Activated naive CD4-positive, alpha-beta T cell treated with anti-CD3 and anti-CD28 coated beads, Interleukin-2, amount 10 ng/mL, durations not matched to agents 7 days and 5 days (primary cell): Measurements from ENCODE around the gene BEGAIN.

ENCODE experiments used
- CTCF ChIA-PET: fragments of 350-600 bp; sonication (Branson Sonifier 250); formaldehyde crosslinking; loops from one replicate; lab custom pipeline; 2021; ENCODE audit warnings: antibody characterized with exemption; lab: Charles Lee
- DNase-seq: peaks from one replicate; pipeline ENCODE4 v3.0.0-alpha.2; 2020
- H3K27ac Mint-ChIP-seq: one replicate; pipeline ENCODE4 v1.8.0; 2021; ENCODE audit warnings: mild to moderate bottlenecking, moderate library complexity, mixed read lengths
- H3K27me3 Mint-ChIP-seq: one replicate; pipeline ENCODE4 v1.8.0; 2021; ENCODE audit warnings: mild to moderate bottlenecking, mixed read lengths
- H3K36me3 Mint-ChIP-seq: one replicate; pipeline ENCODE4 v1.8.0; 2021; ENCODE audit warnings: mixed read lengths
- H3K4me1 Mint-ChIP-seq: one replicate; pipeline ENCODE4 v1.8.0; 2021; ENCODE audit warnings: mixed read lengths
- H3K4me3 Mint-ChIP-seq: one replicate; pipeline ENCODE4 v1.8.0; 2021; ENCODE audit warnings: mild to moderate bottlenecking, moderate library complexity, mixed read lengths
- H3K9me3 Mint-ChIP-seq: one replicate; pipeline ENCODE4 v1.8.0; 2021; ENCODE audit warnings: mixed read lengths

Gene BEGAIN

DNA sequence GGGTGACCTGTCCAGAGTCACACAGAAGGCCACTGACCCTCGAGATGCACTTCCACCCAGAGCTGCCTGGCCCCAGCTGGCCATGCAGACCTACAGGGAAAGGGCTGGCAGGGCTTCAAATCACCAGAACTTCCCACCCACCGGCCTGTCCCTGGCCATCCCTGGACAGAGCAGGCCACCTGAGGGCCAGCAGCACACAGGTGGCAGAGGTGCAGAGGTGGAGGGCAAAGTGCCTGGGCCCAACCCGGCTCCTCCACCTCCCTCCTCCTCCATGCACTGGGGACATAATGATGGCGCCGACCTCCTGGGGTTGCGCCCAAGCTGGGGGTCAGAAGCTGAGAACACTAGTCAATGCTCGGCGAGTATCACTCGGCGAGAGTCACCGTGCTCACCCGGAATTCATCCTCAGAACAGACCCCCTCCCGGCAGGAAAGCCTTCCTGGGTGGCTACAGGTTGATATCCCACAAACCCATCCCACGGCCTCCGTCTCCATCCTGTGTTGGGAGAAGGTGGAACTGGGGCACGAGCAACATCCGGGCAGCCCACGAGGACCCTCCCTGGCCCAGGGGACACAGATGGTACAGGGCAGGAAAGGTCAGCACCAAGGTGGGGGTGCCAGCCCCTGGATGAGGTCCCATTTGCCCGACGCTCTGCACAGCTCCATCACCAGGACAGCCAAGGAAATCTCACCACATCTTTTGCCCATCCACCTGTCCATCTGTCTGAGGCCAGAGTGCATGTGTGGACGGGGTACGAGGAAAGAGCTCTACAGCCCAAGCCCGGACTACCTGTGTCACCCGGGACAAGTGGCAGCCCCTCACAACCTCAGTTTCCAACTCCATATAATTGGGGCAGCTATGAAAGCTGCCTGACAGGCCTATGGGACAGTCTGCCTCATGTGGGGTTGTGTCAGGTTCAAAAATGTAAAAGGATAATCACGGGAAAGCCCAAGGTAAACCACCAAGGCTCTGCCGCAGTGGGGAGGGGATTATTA is 10.8 kb downstream of the BEGAIN start:
- CTCF ChIA-PET: no interaction called here
- no peak overlapping the region for H3K27ac Mint-ChIP-seq
- DNase-seq: no peak
- no peak overlapping the region for H3K4me3 Mint-ChIP-seq
- H3K27me3 Mint-ChIP-seq: peaks cover 23% of the 10 kb centered on the region
- H3K4me1 Mint-ChIP-seq: peaks cover 6% of the 10 kb centered on the region
- H3K9me3 Mint-ChIP-seq: no peaks in the 10 kb centered on the region
- no peaks in the 10 kb centered on the region for H3K36me3 Mint-ChIP-seq

GRCh38 chr14:100575266-100575995 is 11.8 kb downstream of the BEGAIN start:
- no peak overlapping the region for H3K4me3 Mint-ChIP-seq

DNA sequence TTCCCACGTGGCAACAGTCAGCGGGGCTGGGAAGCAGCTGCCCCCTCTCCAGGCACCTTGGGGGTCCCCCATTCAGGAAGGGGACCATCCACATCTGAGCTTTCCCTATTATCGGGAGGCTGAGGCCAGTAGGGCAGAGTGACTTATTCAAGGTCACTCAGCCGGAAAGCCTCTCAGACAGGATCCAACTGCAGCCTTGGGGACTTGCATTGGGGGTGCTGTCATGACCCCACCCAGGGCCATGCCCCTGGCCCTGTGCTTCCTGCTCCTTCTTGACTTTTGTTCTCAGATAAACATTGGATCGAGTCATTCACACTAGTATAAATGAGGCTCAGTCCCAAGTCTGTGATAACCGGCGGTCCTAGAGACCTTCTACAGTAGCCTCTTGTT is 12.6 kb downstream of the BEGAIN start:
- Mint-ChIP-seq H3K36me3 (no peaks in the 10 kb centered on the region), H3K9me3 (no peaks in the 10 kb centered on the region), H3K4me1 (peaks cover 6% of the 10 kb centered on the region), H3K27me3 (peaks cover 40% of the 10 kb centered on the region), H3K27ac (no peak overlapping the region), H3K4me3 (no peak overlapping the region)
- DNase-seq: no peak
- CTCF ChIA-PET: interaction anchor here (0.7 to 0.9 kb wide), 2 partner anchors 13 to 29 kb away, joined by 3 read pairs; no protein-coding TSS in a partner anchor

More at GRCh38 chr14:100575266-100575995, 11.8 kb downstream of the BEGAIN start:
- Mint-ChIP-seq H3K27ac (no peak overlapping the region), H3K36me3 (no peaks in the 10 kb centered on the region), H3K27me3 (peaks cover 32% of the 10 kb centered on the region), H3K9me3 (no peaks in the 10 kb centered on the region), H3K4me1 (peaks cover 6% of the 10 kb centered on the region)
- CTCF ChIA-PET: no interaction called here
- DNase-seq: no peak

DNA sequence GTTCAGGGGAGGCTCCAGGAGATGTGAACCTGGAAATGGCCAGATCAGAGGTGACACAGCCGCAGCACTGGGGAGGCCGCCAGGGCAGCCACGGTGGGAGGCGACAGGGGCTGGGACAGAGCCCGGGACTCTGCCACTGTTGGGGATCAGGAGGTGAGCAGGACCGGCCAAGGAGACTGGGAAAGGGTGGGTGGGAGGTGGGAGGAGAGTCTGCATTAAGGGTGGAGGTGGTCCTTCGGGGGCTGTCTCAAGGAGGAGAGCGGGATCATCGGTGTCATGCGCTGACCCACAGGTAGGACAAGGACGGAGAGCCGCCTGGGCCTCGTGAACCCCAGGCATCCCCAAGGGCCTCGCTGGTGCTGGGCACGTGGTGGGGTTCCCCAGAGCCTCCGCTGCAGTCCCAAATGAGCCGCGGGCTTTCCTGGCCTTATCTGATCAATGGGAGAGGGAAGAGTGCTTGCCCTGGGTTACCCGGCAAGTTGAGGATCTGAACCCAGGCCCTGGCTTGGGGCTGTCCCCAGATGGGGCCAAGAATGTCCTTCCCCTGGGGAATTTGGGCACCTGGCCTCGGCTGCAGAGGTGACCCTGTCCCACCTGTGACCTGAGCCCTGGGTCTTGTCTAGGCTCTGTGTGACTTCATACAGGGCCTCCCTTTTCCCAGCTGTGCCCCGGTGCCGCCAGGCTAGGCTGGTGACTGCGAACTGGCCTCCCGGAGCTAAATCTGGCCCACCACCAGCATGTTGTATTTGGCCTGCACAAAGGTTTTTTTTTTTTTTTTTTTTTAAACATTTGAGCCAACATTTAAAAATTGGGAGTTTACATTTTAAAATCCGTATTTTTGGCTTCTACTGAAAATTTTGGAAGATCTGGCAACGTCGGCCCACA is 13.2 kb downstream of the BEGAIN start:
- H3K9me3 Mint-ChIP-seq: no peaks in the 10 kb centered on the region
- peaks cover 47% of the 10 kb centered on the region for H3K27me3 Mint-ChIP-seq
- H3K4me3 Mint-ChIP-seq: no peak overlapping the region
- peaks cover 9% of the 10 kb centered on the region for H3K4me1 Mint-ChIP-seq
- H3K36me3 Mint-ChIP-seq: no peaks in the 10 kb centered on the region
- DNase-seq: no peak
- H3K27ac Mint-ChIP-seq: no peak overlapping the region
- CTCF ChIA-PET: interaction anchor here (0.7 to 0.9 kb wide), 2 partner anchors 14 to 28 kb away, joined by 3 read pairs; no protein-coding TSS in a partner anchor

GRCh38 chr14:100573002-100573756 is 14.0 kb downstream of the BEGAIN start:
- CTCF ChIA-PET: no interaction called here
- Mint-ChIP-seq H3K27ac (no peak overlapping the region), H3K9me3 (no peaks in the 10 kb centered on the region), H3K36me3 (no peaks in the 10 kb centered on the region), H3K27me3 (peaks cover 55% of the 10 kb centered on the region), H3K4me3 (no peak overlapping the region), H3K4me1 (peaks cover 9% of the 10 kb centered on the region)
- no peak for DNase-seq

DNA sequence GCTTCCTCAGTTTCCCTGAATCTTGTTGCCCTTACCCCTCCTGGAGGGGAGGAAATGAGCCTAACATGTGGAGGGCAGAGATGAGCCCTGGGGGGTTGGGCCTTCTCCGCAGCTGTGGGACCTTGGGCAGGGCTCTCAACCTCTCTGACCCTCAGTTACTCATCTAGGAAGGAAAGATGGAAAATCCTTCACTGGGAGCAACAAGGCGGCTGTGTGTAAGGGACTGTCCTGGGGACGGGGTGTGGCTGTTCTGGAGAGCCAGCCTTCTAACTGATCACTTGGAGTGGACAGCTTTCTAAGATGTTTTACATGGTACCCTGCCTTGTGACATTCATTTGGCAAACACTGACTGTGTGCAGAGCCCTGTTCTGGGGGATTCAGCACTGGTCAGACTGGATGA is 14.7 kb downstream of the BEGAIN start:
- Mint-ChIP-seq H3K4me1 (peaks cover 9% of the 10 kb centered on the region), H3K27me3 (peaks cover 61% of the 10 kb centered on the region), H3K4me3 (no peak overlapping the region), H3K36me3 (no peaks in the 10 kb centered on the region), H3K9me3 (no peaks in the 10 kb centered on the region), H3K27ac (no peak overlapping the region)
- CTCF ChIA-PET: no interaction called here
- DNase-seq: no peak

DNA sequence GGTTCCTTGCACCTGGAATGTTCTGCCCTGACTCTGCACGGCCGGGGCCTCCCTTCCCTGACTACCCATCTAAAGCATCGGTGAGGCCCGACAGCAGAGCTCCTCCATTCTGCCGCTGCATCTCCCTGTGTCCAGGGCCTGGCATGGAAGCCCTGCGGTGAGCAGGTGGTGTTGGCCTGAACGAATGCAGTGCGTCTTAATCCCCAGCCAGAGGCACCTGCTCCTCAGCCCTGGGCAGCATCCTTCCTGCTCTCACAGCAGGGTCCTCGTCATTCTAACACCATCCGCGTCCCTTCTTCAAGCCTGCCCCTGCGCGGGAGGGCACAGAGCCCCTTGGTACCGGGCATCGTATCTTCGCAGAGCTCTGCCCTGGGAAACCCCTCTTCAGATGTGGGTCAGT is 15.4 kb downstream of the BEGAIN start:
- H3K4me1 Mint-ChIP-seq: peaks cover 12% of the 10 kb centered on the region
- no peak overlapping the region for H3K27ac Mint-ChIP-seq
- CTCF ChIA-PET: no interaction called here
- H3K9me3 Mint-ChIP-seq: no peaks in the 10 kb centered on the region
- no peak for DNase-seq
- H3K4me3 Mint-ChIP-seq: no peak overlapping the region
- H3K27me3 Mint-ChIP-seq: peaks cover 67% of the 10 kb centered on the region
- H3K36me3 Mint-ChIP-seq: no peaks in the 10 kb centered on the region

- DNase-seq: no peak
- Mint-ChIP-seq H3K4me3 (no peak overlapping the region), H3K27ac (no peak overlapping the region), H3K9me3 (no peaks in the 10 kb centered on the region), H3K27me3 (peaks cover 76% of the 10 kb centered on the region), H3K36me3 (no peaks in the 10 kb centered on the region), H3K4me1 (peaks cover 15% of the 10 kb centered on the region)
- CTCF ChIA-PET: interaction anchor here (1.1 to 1.3 kb wide), 2 partner anchors 74 to 75 kb away, joined by 3 read pairs; no protein-coding TSS in a partner anchor
Measured at GRCh38 chr14:100570726-100571454, 16.3 kb downstream of the BEGAIN start.

- no peak overlapping the region for H3K27ac Mint-ChIP-seq
- no peak overlapping the region for H3K4me3 Mint-ChIP-seq
- DNase-seq: no peak
- H3K36me3 Mint-ChIP-seq: no peaks in the 10 kb centered on the region
- H3K4me1 Mint-ChIP-seq: peaks cover 15% of the 10 kb centered on the region
- CTCF ChIA-PET: interaction anchor here (0.9 kb wide), 2 partner anchors 44 to 76 kb away, joined by 3 to 4 read pairs; no protein-coding TSS in a partner anchor
- H3K27me3 Mint-ChIP-seq: peaks cover 87% of the 10 kb centered on the region
- no peaks in the 10 kb centered on the region for H3K9me3 Mint-ChIP-seq
Measured at GRCh38 chr14:100569734-100570286, 17.4 kb downstream of the BEGAIN start.

DNA sequence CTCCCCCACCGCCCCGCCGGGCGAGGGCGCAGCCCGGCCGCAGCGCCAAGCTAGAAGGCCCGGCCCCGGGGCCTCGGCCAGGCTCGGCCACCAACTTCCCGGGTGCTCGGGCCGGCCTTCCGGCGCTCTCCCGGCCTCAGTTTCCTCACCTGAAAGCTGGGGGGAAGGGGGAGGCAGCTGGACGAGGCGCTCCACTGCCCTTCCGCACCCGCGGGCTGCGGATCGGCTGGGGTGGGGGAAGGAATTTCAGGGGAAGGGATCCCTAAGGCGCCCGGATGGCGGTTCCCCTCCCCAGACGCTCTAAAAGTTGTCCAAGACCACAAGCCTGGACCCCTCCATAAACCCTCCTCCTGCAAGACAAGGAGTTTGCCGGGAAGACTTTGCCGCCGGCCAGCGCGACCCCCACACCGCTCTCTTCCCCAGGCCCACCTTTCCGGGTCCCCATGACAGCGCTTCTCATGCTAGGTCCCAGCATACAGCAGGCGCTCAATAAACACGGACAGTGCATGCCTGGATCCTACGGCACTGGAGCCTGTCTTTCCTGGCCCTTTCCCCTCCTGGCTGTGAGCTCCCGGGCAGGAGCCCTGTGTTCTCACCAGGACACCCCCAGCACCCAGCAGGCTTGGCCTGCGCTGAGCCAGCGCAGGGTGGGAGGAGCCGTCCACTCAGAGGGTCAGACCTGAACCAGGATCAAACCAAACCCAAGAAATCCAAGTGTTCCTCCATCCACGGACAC is 18.1 kb downstream of the BEGAIN start:
- DNase-seq: no peak
- Mint-ChIP-seq H3K27me3 (peaks cover 93% of the 10 kb centered on the region), H3K4me1 (peaks cover 15% of the 10 kb centered on the region), H3K9me3 (no peaks in the 10 kb centered on the region), H3K4me3 (no peak overlapping the region), H3K27ac (no peak overlapping the region), H3K36me3 (no peaks in the 10 kb centered on the region)
- CTCF ChIA-PET: interaction anchor here (0.9 kb wide), 2 partner anchors 44 to 77 kb away, joined by 3 to 4 read pairs; no protein-coding TSS in a partner anchor

GRCh38 chr14:100568164-100568997 is 18.8 kb downstream of the BEGAIN start:
- Mint-ChIP-seq H3K27me3 (peaks cover 98% of the 10 kb centered on the region), H3K4me1 (peaks cover 15% of the 10 kb centered on the region), H3K9me3 (no peaks in the 10 kb centered on the region), H3K4me3 (no peak overlapping the region), H3K36me3 (no peaks in the 10 kb centered on the region), H3K27ac (no peak overlapping the region)
- CTCF ChIA-PET: no interaction called here
- DNase-seq: no peak
